GM18868 (cell line): ENCODE data around the gene ZNF337.
"Not testable (repeated sequence)": the region's sequence is repeated elsewhere in the genome, so short reads cannot be mapped to it uniquely, and the experiment has no call there.

Source experiments
- ATAC-seq: cut with Tn5 transposase; IDR thresholded peaks from one replicate; pipeline ENCODE4 v1.9.1; 2021; ENCODE audit warnings: mild to moderate bottlenecking, moderate library complexity; ENCODE audit not compliant: unreplicated experiment

ZNF337 gene

GRCh38 chr20:25695532-25696370, 902 bp downstream of the ZNF337 start:
- no peak for ATAC-seq

GRCh38 chr20:25692499-25692898, 4.2 kb downstream of the ZNF337 start:
- ATAC-seq = no peak

GRCh38 chr20:25690427-25690826, 6.2 kb downstream of the ZNF337 start:
- no peak for ATAC-seq

GRCh38 chr20:25686081-25687067, 10.3 kb downstream of the ZNF337 start:
- ATAC-seq = peak; percentile 13

- ATAC-seq = peak; percentile 96
Observed at GRCh38 chr20:25685276-25686080, 11.2 kb downstream of the ZNF337 start.

- not testable (repeated sequence) for ATAC-seq
Observed at GRCh38 chr20:25683826-25684225, 12.8 kb downstream of the ZNF337 start.

- no peak for ATAC-seq
Observed at GRCh38 chr20:25683050-25683449, 13.6 kb downstream of the ZNF337 start.

- ATAC-seq = no peak
Observed at GRCh38 chr20:25676164-25676809, 20.4 kb downstream of the ZNF337 start.

- no peak for ATAC-seq
Observed at GRCh38 chr20:25675161-25675560, 21.5 kb downstream of the ZNF337 start.

- no peak for ATAC-seq
Observed at GRCh38 chr20:25672659-25673235, 23.9 kb downstream of the ZNF337 start.

GRCh38 chr20:25669826-25670422, 26.7 kb downstream of the ZNF337 start:
- no peak for ATAC-seq

GRCh38 chr20:25668446-25668845, 28.2 kb downstream of the ZNF337 start:
- no peak for ATAC-seq

- no peak for ATAC-seq
Observed at GRCh38 chr20:25659999-25660398, 36.7 kb downstream of the ZNF337 start.

GRCh38 chr20:25654487-25654886, 42.2 kb downstream of the ZNF337 start:
- ATAC-seq = no peak

GRCh38 chr20:25652866-25653265, 43.8 kb downstream of the ZNF337 start:
- ATAC-seq = not testable (repeated sequence)

GRCh38 chr20:25644814-25645213, 51.8 kb downstream of the ZNF337 start:
- no peak for ATAC-seq

- no peak for ATAC-seq
Observed at GRCh38 chr20:25643716-25644115, 52.9 kb downstream of the ZNF337 start.

GRCh38 chr20:25637247-25637646, 59.4 kb downstream of the ZNF337 start:
- no peak for ATAC-seq

GRCh38 chr20:25632940-25633790, 63.5 kb downstream of the ZNF337 start:
- ATAC-seq = no peak
